ENCODE data around the gene PCSK1N. TPM values are rescaled to one million over a fixed set of nuclear protein-coding genes. Genes with fewer than 3 reads are reported as not detected.

PCSK1N gene
- total RNA-seq, 2 donors from 2014 or later, result 0.42 to 0.55 TPM

Other genes with a start within 250 kb of the PCSK1N start
- 10 to 100 TPM; 39.7 to 64.7 TPM for gene WDR13, start 238.1 kb downstream of the PCSK1N start, total RNA-seq
- gene WAS, start 151.8 kb downstream of the PCSK1N start, total RNA-seq, result 100 to 1,000 TPM in 1 of 2 donors, 10 to 100 TPM in 1; 98.7 to 109 TPM
- 10 to 100 TPM; 19.2 to 33.8 TPM for gene SUV39H1, start 138.9 kb downstream of the PCSK1N start, total RNA-seq
- gene GLOD5, start 73.9 kb downstream of the PCSK1N start, total RNA-seq, result not detected
- under 1 TPM in 1 of 2 donors, not detected in 1; 0.73 TPM for gene GATA1, start 49.0 kb downstream of the PCSK1N start, total RNA-seq
- 10 to 100 TPM; 66.0 to 71.5 TPM for gene HDAC6, start 33.5 kb downstream of the PCSK1N start, total RNA-seq
- gene ERAS, start 9.1 kb downstream of the PCSK1N start, total RNA-seq, result not detected
- 10 to 100 TPM; 64.0 to 64.6 TPM for gene TIMM17B, start 62.2 kb upstream of the PCSK1N start, total RNA-seq
- 10 to 100 TPM; 75.3 to 80.8 TPM for gene PQBP1, start 62.3 kb upstream of the PCSK1N start, total RNA-seq
- 10 to 100 TPM; 25.5 to 26.9 TPM for gene SLC35A2, start 76.0 kb upstream of the PCSK1N start, total RNA-seq
- 100 to 1,000 TPM; 291 to 478 TPM for gene PIM2, start 83.4 kb upstream of the PCSK1N start, total RNA-seq
- gene OTUD5, start 122.0 kb upstream of the PCSK1N start, total RNA-seq, result 10 to 100 TPM; 75.8 to 79.9 TPM
- gene KCND1, start 136.2 kb upstream of the PCSK1N start, total RNA-seq, result 1 to 10 TPM; 3.3 to 6.2 TPM
- 100 to 1,000 TPM in 1 of 2 donors, 10 to 100 TPM in 1; 97.8 to 143 TPM for gene GRIPAP1, start 166.7 kb upstream of the PCSK1N start, total RNA-seq
- 10 to 100 TPM; 38.6 to 45.6 TPM for gene TFE3, start 207.7 kb upstream of the PCSK1N start, total RNA-seq
- 1 to 10 TPM; 5.3 to 9.0 TPM for gene CCDC120, start 223.4 kb upstream of the PCSK1N start, total RNA-seq
- gene PRAF2, start 238.4 kb upstream of the PCSK1N start, total RNA-seq, result 10 to 100 TPM; 16.4 to 19.5 TPM
- gene WDR45, start 244.3 kb upstream of the PCSK1N start, total RNA-seq, result 10 to 100 TPM; 48.1 to 62.3 TPM

All from natural killer cell treated with Interleukin-12 subunit alpha and Interleukin-12 subunit beta and Interleukin-15 and Interleukin-18, amount 100 ng/mL, for 72 hours (primary cell).